Stimulated activated naive CD8-positive, alpha-beta T cell treated with anti-CD3 and anti-CD28 coated beads, Interleukin-15, amount 100 ng/mL, for 72 hours (primary cell): ENCODE measurements around the gene DTWD1.
"Not testable (repeated sequence)": the region's sequence is repeated elsewhere in the genome, so short reads cannot be mapped to it uniquely, and the experiment has no call there.

Experiments used
- ATAC-seq: fragments of 150-1000 bp; cut with Tn5 transposase; 2 replicates; pipeline ENCODE4 v1.10.0; 2021; ENCODE audit warnings: mild to moderate bottlenecking, moderate library complexity
- DNase-seq, 2 donors: peaks; one replicate each; pipeline ENCODE4 v3.0.0; 2021 to 2022
- H3K27ac Mint-ChIP-seq, 2 donors: one replicate each; pipeline ENCODE4 v1.8.0; 2022; ENCODE audit warnings: mild to moderate bottlenecking in 2 of 2, mixed read lengths in 2 of 2, moderate library complexity in 2 of 2
- H3K27me3 Mint-ChIP-seq: one replicate; pipeline ENCODE4 v1.8.0; 2022; ENCODE audit warnings: mixed read lengths
- H3K4me1 Mint-ChIP-seq: one replicate; pipeline ENCODE4 v1.8.0; 2022; ENCODE audit warnings: mild to moderate bottlenecking, mixed read lengths
- H3K4me3 Mint-ChIP-seq, 2 donors: one replicate each; pipeline ENCODE4 v1.8.0; 2022; ENCODE audit warnings: mild to moderate bottlenecking in 2 of 2, mixed read lengths in 2 of 2, moderate library complexity in 1 of 2
- H3K9me3 Mint-ChIP-seq, 2 donors: one replicate each; pipeline ENCODE4 v1.8.0; 2022; ENCODE audit warnings: mixed read lengths in 2 of 2

DTWD1 gene, protein sequence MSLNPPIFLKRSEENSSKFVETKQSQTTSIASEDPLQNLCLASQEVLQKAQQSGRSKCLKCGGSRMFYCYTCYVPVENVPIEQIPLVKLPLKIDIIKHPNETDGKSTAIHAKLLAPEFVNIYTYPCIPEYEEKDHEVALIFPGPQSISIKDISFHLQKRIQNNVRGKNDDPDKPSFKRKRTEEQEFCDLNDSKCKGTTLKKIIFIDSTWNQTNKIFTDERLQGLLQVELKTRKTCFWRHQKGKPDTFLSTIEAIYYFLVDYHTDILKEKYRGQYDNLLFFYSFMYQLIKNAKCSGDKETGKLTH

DNA sequence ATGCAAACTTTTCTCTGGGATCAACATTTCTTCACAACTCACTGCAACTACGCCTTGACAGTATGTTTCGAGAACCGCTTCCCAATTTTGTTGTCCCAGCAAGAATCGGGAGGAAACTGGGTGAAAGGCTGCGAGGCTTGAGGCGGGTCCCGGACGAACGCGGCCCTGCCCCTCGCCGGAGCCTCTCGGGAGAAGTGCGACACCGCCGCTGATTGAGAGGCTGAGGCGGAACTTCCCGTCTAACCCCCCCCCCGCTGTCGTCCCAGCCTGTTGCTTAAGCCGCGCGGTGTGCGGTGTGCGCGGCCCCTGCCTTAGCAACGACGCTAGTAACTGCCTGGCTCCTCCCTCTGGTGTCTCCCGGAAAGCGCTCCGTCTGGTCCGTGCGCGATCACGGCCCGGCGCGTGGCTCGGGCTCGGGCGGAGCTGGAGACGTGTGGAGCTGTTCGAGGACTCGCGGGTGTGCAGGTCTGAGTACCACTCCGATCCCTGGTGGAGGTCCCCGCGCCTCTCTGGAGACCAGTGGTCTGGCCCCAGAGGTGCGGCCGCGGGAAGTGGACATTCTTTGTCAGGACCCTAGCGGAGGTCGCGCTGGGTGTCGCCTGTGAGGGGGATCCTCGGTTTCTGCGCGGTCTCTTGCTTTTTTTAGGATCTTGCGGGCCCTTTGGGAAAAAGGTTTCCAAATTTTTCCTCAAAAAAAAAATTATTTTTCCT, at the start of gene DTWD1, which contains the start of gene FAM227B:
Gene DTWD1 (plus strand): TSS at position 391 of the 711 bp plus-strand sequence. CDS start 4,120 bp downstream, outside the sequence.
Gene FAM227B (minus strand): TSS at position 161 of the 711 bp plus-strand sequence. CDS start 5,647 bp downstream, outside the sequence.
- Mint-ChIP-seq H3K27ac (peak within 1 kb of the TSS; percentile 96), H3K9me3 (peaks cover 5 to 8% of the 10 kb centered on the region in 2 donors), H3K4me3 (peak within 1 kb of the TSS; percentile 94 to 95), H3K4me1 (peaks cover 35% of the 10 kb centered on the region), H3K27me3 (no peaks in the 10 kb centered on the region)
- DNase-seq (peak; percentile 94 to 96), ATAC-seq (peak; percentile 99)

DNA sequence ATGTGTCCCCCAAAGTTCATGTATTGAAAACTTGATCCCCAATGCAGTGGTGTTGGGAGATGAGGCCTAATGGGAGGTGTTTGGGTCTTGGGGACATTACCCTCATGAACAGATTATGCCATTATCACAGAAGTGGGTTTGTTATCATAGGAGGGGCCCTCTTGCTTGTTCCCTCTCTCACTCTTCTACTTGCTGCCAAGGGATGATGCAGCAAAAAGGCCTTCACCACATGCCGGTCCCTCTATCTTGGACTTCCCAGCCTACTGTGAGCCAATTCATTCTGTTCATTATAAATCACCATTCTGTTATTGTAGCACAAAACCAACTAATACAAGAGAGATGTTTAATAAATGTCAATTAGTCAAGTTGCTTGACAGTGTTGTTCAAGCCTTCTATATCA, 47.4 kb upstream of the DTWD1 start:
- no peaks in the 10 kb centered on the region for H3K27me3 Mint-ChIP-seq
- H3K27ac Mint-ChIP-seq = no peak overlapping the region
- DNase-seq (no peak), ATAC-seq (no peak)
- H3K4me3 Mint-ChIP-seq = no peak overlapping the region
- no peaks in the 10 kb centered on the region for H3K4me1 Mint-ChIP-seq
- peaks cover 29 to 48% of the 10 kb centered on the region in 2 donors for H3K9me3 Mint-ChIP-seq

DNA sequence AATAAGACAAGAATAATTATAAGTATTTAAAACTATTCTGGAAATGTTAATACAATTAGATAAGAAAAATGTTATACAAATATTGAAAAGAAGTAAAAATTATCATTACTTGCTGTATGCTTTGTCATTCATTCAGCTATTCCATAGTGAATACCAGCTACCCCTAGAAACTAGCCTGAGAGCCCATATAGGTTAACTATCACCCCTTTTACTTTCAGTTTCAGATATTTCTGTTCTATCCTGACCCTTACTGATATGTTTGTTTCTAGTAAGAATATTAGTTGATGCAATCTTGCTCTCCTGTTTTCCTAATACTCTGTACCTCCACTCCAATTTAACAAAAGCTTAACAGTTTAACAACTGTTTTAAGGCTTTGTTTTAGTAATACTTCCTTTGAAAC, 31.8 kb upstream of the DTWD1 start:
- H3K27me3 Mint-ChIP-seq = no peaks in the 10 kb centered on the region
- no peak overlapping the region for H3K4me3 Mint-ChIP-seq
- no peak for DNase-seq
- peak overlapping the region in 1 of 2 donors; percentile 72 for H3K27ac Mint-ChIP-seq
- H3K4me1 Mint-ChIP-seq = peaks cover 8% of the 10 kb centered on the region
- peaks cover 5 to 10% of the 10 kb centered on the region in 2 donors for H3K9me3 Mint-ChIP-seq
- no peak for ATAC-seq

DNA sequence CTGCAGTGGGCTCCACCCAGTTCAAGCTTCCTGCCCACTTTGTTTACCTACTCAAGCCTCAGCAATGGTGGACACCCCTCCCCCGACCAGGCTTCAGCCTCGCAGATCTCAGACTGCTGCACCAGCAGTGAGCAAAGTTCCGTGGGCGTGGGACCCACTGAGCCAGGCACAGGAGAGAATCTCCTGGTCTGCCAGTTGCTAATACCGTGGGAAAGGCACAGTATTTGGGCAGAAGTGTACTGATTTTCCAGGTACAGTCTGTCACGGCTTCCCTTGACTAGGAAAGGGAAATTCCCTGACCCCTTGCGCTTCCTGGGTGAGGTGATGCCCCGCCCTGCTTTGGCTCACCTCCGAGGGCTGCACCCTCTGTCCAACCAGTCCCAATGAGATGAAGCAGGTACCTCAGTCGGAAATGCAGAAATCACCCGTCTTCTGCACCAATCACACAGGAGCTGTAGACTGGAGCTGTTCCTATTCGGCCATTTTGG, 28.0 kb upstream of the DTWD1 start:
- H3K4me1 Mint-ChIP-seq, H3K4me3 Mint-ChIP-seq, H3K27me3 Mint-ChIP-seq, H3K27ac Mint-ChIP-seq, ATAC-seq, DNase-seq: not testable (repeated sequence)
- peaks cover 25 to 35% of the 10 kb centered on the region in 2 donors for H3K9me3 Mint-ChIP-seq

DNA sequence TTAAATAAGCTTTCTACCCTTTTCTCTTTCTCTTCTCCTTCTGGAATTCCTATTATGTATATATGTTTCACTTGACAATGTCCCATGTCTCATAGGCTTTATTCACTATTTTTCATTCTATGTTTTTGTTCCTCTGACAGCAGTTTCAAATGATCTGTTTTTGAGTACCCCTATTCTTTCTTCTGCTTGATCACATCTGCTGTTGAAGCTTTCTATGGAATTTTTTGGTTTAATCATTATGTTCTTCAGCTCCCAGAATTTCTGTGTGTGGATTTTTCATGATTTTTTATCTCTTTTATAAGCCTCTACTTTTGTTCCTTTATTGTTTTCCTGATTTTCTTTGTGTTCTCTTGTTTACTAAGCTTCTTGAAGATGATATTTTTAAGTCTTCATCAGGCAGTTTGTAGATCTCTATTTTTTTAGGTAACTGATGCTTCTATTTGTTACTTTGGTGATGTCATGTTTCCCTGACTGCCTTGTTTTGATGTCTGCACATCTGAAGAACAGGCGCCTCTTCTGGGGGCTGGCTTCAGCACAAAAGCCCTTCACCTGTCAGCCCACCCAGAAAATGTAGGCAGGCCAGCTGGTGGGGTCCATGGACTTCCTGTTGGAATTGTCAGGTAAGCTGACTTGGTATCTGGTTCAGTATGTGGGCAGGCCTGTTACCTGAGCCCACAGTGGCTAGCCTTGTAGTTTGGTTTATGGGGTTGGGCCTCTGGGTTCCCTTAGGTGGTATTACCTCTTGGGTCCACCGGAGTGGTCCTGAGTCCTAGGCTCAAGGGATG, 16.0 kb upstream of the DTWD1 start:
- H3K4me1 Mint-ChIP-seq = no peaks in the 10 kb centered on the region
- H3K4me3 Mint-ChIP-seq = no peak overlapping the region
- H3K27ac Mint-ChIP-seq = no peak overlapping the region
- DNase-seq (no peak), ATAC-seq (no peak)
- no peaks in the 10 kb centered on the region for H3K27me3 Mint-ChIP-seq
- peaks cover 36 to 44% of the 10 kb centered on the region in 2 donors for H3K9me3 Mint-ChIP-seq

DNA sequence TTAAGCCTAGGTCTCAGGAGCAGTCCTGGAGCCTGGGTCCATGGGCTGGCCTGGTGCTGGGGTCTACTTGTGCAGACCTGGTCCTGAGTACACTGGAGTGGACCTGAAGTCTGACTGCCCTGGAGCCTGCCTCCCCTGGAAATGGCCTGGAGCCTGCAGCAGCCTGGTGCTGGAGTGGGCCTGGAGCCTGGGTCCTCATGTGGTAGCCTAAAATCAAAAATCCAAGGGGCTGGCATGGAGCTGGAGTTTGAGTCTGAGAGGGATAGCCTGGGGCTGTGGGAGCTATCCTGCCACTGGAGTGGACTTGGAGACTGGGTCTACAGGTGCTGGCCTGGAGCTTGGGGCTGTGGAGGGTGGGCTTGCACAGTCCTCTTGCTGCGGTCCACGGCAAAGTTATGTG, 15.3 kb upstream of the DTWD1 start:
- Mint-ChIP-seq H3K4me3 (no peak overlapping the region), H3K27ac (no peak overlapping the region), H3K27me3 (no peaks in the 10 kb centered on the region), H3K9me3 (peaks cover 33 to 39% of the 10 kb centered on the region in 2 donors), H3K4me1 (no peaks in the 10 kb centered on the region)
- DNase-seq (no peak), ATAC-seq (no peak)

DNA sequence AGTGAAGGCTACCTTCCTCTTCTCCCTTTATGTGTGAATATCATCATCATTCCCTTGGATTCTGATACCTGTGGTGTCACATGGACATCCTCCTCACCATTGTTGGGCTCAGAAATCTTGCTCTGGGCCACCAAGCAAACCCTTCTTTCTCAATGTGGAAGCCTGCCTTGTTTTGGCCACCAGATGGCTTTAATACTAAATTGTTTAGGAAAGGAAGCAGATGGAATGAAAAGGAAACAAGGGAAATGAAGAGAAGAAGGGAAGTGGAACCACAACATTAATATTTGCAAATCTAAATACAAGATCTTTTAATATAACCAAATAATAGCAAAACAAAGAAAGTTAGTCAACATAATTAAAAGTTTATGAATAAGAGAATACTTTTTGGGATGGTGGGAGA, 14.3 kb upstream of the DTWD1 start:
- Mint-ChIP-seq H3K9me3 (peaks cover 28 to 30% of the 10 kb centered on the region in 2 donors), H3K4me3 (no peak overlapping the region)

DNA sequence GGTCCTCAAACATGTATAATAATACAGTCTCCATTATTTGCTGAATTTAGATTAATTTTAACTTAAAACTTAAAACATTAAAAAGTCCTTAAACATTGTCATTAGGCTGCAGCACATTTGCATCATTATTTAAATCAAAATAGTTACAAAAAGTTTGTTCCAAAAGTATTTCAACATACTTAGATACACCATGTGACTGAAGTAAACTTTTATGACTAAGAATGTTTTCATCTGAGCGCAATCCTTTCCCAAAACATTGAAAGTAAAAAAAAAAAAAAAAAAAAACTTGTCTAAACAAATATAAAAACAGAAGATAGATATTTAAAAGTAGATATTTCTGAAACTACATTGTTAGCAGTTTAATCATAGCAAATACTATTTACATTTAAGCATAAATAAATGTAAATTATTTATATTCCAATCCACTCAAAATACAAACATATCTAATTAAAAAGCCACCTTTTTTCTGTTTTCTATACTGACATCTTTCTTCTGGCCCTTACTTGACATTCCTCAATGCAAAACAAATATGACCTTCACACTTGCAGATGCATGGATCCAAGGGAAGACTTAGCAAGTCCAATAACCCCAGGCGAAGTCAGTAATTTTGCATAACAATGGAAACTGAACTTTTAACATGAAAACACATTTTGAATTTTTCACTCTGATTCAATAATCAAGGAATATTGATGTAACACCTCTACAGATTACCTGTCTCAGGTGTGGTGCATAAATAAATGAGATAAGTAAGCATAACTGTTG, 10.5 kb upstream of the DTWD1 start:
- peaks cover 10 to 11% of the 10 kb centered on the region in 2 donors for H3K9me3 Mint-ChIP-seq
- ATAC-seq = no peak
- DNase-seq = no peak
- no peak overlapping the region for H3K4me3 Mint-ChIP-seq
- no peak overlapping the region for H3K27ac Mint-ChIP-seq
- H3K4me1 Mint-ChIP-seq = no peaks in the 10 kb centered on the region
- no peaks in the 10 kb centered on the region for H3K27me3 Mint-ChIP-seq

More for the DNA sequence above, 14.3 kb upstream of the DTWD1 start:
- no peak overlapping the region for H3K27ac Mint-ChIP-seq
- no peaks in the 10 kb centered on the region for H3K27me3 Mint-ChIP-seq
- no peak for ATAC-seq
- DNase-seq = no peak
- no peaks in the 10 kb centered on the region for H3K4me1 Mint-ChIP-seq

DNA sequence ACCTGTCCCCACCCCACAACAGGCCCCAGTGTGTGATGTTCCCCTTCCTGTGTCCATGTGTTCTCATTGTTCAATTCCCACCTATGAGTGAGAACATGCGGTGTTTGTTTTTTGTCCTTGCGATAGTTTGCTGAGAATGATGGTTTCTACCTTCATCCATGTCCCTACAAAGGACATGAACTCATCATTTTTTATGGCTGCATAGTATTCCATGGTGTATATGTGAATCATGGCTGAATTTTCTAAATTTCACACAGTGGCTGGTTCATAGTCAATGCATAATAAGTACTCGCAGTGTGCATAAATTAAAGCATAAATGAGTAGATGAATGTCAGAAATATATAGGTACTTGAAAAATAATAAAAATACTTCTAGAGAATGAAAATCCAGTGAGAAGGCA, 8.6 kb upstream of the DTWD1 start:
- not testable (repeated sequence) for DNase-seq, H3K27me3 Mint-ChIP-seq, H3K4me3 Mint-ChIP-seq, H3K4me1 Mint-ChIP-seq, ATAC-seq, H3K27ac Mint-ChIP-seq
- H3K9me3 Mint-ChIP-seq = peaks cover 16 to 18% of the 10 kb centered on the region in 2 donors

DNA sequence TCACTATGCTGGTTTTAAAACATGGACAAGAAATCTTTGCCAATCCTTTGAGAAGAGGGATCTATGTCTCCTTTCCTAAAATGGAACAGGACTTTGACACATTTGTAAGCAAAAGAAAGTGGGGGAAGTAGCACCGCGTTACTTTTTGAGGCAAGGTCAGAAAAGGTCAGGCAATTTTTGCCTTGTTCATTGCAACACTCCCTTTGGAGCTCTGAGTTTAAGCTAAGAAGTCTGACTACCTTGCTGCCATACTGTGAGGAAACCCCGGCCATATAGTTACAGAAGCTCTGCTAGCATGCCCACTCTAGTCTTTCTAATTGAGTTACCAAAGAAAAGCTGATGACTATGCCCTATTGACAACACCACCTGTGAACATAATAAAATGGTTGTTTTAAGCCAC, 1.6 kb upstream of the DTWD1 start:
- H3K4me3 Mint-ChIP-seq = peak overlapping the region in 1 of 2 donors; percentile 20

DNA sequence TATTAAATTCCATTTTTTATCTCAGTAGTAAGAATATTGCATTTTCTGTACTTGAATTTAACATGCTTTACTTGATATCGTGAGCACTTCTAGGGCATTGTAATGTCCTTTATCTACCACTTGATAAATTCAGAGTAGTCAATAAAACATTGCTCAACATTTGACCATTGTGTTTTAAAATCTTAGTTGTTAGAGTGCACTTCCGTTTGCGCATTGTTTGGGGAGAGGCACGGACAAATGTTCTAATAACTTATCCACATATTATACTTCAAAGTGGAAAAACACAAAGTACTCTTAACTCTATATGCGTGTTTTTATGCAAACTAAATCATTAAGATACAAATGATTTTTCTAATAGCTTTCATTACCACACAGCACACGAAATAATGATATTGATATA, 649 bp upstream of the DTWD1 start:
- ATAC-seq = no peak
- Mint-ChIP-seq H3K4me1 (peaks cover 35% of the 10 kb centered on the region), H3K4me3 (peak overlapping the region; percentile 94 to 95)

More for the DNA sequence above, 1.6 kb upstream of the DTWD1 start:
- H3K27me3 Mint-ChIP-seq = no peaks in the 10 kb centered on the region
- no peak overlapping the region for H3K27ac Mint-ChIP-seq
- peaks cover 15 to 18% of the 10 kb centered on the region in 2 donors for H3K9me3 Mint-ChIP-seq
- H3K4me1 Mint-ChIP-seq = peaks cover 35% of the 10 kb centered on the region
- ATAC-seq (no peak), DNase-seq (no peak)

DNA sequence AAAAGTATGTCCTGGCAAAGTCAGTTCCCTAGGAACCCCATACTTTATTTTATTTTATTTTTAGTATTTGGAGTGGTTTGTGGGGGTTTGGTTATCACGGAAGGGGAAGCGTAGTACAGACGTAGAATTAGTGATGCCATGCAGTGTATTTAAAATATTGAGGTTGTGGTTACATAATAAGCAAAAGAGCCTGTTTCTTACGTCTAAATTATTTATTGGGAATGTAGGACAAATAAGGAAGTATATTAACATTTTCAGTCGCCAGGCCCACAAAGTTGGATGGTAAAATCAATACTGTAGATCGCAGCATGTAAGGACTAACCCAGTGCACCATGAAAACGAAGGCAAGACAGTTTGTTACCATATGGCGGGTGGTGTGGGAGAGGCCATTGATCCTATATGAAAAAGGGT, 558 bp downstream of the DTWD1 start:
- H3K27me3 Mint-ChIP-seq = no peaks in the 10 kb centered on the region
- H3K9me3 Mint-ChIP-seq = peaks cover 5 to 7% of the 10 kb centered on the region in 2 donors
- ATAC-seq = no peak
- H3K4me3 Mint-ChIP-seq = peak overlapping the region; percentile 94 to 95
- no peak for DNase-seq
- H3K4me1 Mint-ChIP-seq = peaks cover 35% of the 10 kb centered on the region
- H3K27ac Mint-ChIP-seq = peak overlapping the region; percentile 96

More for the DNA sequence above, 649 bp upstream of the DTWD1 start:
- peaks cover 6 to 10% of the 10 kb centered on the region in 2 donors for H3K9me3 Mint-ChIP-seq
- no peak for DNase-seq
- H3K27ac Mint-ChIP-seq = peak overlapping the region; percentile 96
- no peaks in the 10 kb centered on the region for H3K27me3 Mint-ChIP-seq

DNA sequence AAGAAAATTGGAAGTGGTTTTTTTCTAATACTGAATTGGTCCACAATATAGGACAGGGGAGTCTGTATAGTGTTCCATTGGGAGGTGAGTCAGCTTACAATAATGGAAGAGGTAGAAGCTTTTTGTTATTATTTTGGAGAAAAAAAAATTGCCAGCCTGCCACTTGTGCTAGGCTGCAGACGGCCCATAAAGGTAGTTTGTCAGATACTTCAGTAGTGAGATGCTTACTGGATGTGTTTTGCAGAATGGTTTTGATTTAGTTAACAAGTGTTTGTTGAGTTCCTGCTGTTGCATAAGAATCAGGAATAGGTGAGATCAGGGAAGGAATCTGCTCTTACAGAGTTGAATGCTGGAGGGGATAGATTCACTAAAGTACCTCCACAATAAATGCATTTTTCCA, 1.0 kb downstream of the DTWD1 start:
- peak overlapping the region in 1 of 2 donors; percentile 16 for H3K27ac Mint-ChIP-seq
- peaks cover 35% of the 10 kb centered on the region for H3K4me1 Mint-ChIP-seq
- no peak for ATAC-seq
- H3K4me3 Mint-ChIP-seq = peak overlapping the region; percentile 94 to 95
- no peaks in the 10 kb centered on the region for H3K27me3 Mint-ChIP-seq
- DNase-seq = no peak
- H3K9me3 Mint-ChIP-seq = peaks cover 4 to 7% of the 10 kb centered on the region in 2 donors

DNA sequence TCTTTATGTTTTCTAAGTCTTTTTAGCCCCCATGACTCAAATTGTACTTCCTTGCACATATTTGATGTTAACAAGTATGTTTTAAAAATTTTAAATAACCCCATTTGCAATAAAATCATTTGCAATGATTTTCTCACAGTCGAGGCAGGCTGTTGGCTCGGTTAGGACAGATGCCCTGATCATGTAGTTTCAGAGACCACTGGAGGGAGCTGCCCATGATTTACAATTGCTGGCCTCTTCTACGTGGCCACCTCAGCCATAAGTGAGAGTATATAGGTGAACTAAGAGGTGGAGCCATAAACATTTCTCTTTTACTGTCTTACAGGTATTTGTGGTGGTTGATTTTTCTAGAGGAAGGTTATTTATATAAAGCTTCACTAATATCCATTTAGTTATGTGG, 1.7 kb downstream of the DTWD1 start:
- Mint-ChIP-seq H3K27me3 (no peaks in the 10 kb centered on the region), H3K4me3 (peak overlapping the region; percentile 8 to 30), H3K9me3 (peaks cover 4 to 7% of the 10 kb centered on the region in 2 donors), H3K4me1 (peaks cover 35% of the 10 kb centered on the region), H3K27ac (no peak overlapping the region)
- DNase-seq (no peak), ATAC-seq (no peak)

DNA sequence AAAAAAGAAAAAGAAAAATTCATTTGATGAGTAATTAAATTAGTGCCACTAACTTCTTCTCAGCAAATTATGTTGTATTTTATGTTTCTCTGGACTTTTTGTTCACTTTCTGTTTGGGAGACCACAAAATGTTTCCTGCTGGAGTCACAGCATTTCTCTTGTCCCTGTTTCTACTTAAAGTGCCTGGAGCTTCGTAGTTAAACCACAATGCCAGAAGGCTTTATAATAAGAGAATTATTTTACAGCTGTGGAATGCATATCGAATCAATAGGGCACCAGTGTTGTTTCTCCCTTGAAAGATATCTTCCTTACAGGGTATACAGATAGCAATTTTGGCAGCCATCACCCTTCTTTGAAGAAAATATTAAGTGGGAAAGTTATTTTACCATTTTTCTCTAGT, 3.2 kb downstream of the DTWD1 start:
- H3K4me1 Mint-ChIP-seq = peaks cover 35% of the 10 kb centered on the region
- H3K27me3 Mint-ChIP-seq = no peaks in the 10 kb centered on the region
- no peak for ATAC-seq
- no peak overlapping the region for H3K27ac Mint-ChIP-seq
- H3K9me3 Mint-ChIP-seq = peaks cover 4 to 7% of the 10 kb centered on the region in 2 donors
- no peak for DNase-seq
- peak overlapping the region; percentile 30 to 31 for H3K4me3 Mint-ChIP-seq
